Transverse colon (tissue), 4 donors: ENCODE measurements around the gene LMAN2L. TPM values are rescaled to one million over a fixed set of nuclear protein-coding genes. Genes with fewer than 3 reads are reported as not detected.

Experiments
- DNase-seq: peaks from one replicate; pipeline ENCODE4 v3.0.0-alpha.2; 2019
- H3K27ac ChIP-seq, 4 donors: fragments of 200-600 bp; sonication (generic); 2 replicates each; pipeline ENCODE4 v1.5.1; 2016 to 2018; ENCODE audit warnings: inconsistent platforms in 4 of 4
- H3K27me3 ChIP-seq: fragments of 200-600 bp; sonication (generic); 2 replicates; pipeline ENCODE4 v1.5.1; 2017; ENCODE audit warnings: inconsistent platforms
- H3K36me3 ChIP-seq, 4 donors: fragments of 200-600 bp; sonication (generic); 2 replicates each; pipeline ENCODE4 v1.5.1; 2017 to 2019; ENCODE audit warnings: inconsistent platforms in 4 of 4
- H3K4me1 ChIP-seq, 4 donors: fragments of 200-600 bp; sonication (generic); 2 replicates each; pipeline ENCODE4 v1.5.1; 2017 to 2020; ENCODE audit warnings: inconsistent platforms in 4 of 4
- H3K4me3 ChIP-seq, 4 donors: fragments of 200-600 bp; sonication (generic); 1 replicate in 1 of 4; 2 replicates in 3 of 4; pipeline versions ENCODE4 v1.5.1 to v1.6.1; 2017 to 2019; ENCODE audit warnings: inconsistent platforms in 4 of 4
- H3K9me3 ChIP-seq, 2 donors: fragments of 200-600 bp; sonication (generic); 2 replicates each; pipeline ENCODE4 v1.5.1; 2017 to 2019; ENCODE audit warnings: inconsistent platforms in 2 of 2
- EP300 ChIP-seq: sonication (generic); formaldehyde crosslinking; IDR thresholded peaks from one replicate; pipeline ENCODE4 v1.6.1; 2017; ENCODE audit warnings: antibody characterized with exemption, low read depth
- POLR2A ChIP-seq: fragments of 450-650 bp; IDR thresholded peaks from one replicate; pipeline ENCODE4 v1.6.1; 2016; ENCODE audit warnings: antibody characterized with exemption, mild to moderate bottlenecking, moderate library complexity
- POLR2AphosphoS5 ChIP-seq, 3 donors: sonication (generic); formaldehyde crosslinking; IDR thresholded peaks; one replicate each; pipeline ENCODE4 v1.6.1; 2016; ENCODE audit warnings: antibody characterized with exemption in 3 of 3
- WGBS, 2 donors: methylation state at CpG; one replicate each; pipeline ENCODE4 v1.1.5; 2018; ENCODE audit warnings: low coverage in 1 of 2; 5-methylcytosine and 5-hydroxymethylcytosine counted together
- in situ Hi-C, 4 donors: fragments of 200-750 bp; cut with MboI; loops; one replicate each; pipeline versions ENCODE4 v1.15.0 to v1.15.1; 2017; ENCODE audit warnings: low sequenced_read_pairs in 3 of 4, low pct_ligation_motif_present in 1 of 4, low pct_unique_long_range_greater_than_20kb in 1 of 4
- intact Hi-C: fragments of 100-400 bp; cut with DNase I; formaldehyde crosslinking; loops from one replicate; pipeline ENCODE4 v1.15.1; 2023; ENCODE audit warnings: low total_unique reads
- total RNA-seq, 4 donors: library from RNA; depleted of rRNA; stranded (reverse); fragments of >200 nt; gene quantifications; one replicate each; pipeline ENCODE4 v1.1.0, GENCODE V29; 2016
- TF ChIP-seq, protein P1 (sequence below), 5 experiments: fragments of 200-600 bp in 3 of 5; fragments of 450-650 bp in 2 of 5; sonication (generic) in 3 of 5; IDR thresholded peaks; 1 replicate in 2 of 5; 2 replicates in 3 of 5; pipeline ENCODE4 v1.5.1; 2016 to 2017; ENCODE audit warnings: antibody characterized with exemption in 5 of 5, inconsistent platforms in 3 of 5, mild to moderate bottlenecking in 2 of 5, moderate library complexity in 1 of 5

The LMAN2L gene
- total RNA-seq, 4 donors from 2014 or later, result 16.7 to 27.3 (median 19.0) TPM

DNA sequence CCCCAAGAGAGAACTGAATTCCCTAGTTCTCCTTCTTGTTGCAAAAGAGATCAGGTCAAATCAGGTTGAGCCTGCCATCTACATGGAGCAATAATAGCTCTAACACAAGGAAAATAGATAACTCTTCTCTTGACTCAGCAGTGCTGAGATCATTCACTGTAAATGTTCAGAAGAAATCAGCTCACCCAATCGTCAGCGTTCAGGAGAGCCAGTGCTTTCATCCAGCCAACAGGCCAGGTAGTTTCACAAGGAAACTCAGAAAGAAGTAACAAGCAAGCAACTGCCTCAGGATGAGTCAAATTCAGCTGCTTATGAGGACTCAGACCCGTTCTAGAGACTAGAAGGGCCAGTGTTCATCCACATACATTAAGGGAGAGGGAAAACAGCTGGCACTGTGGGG, 5.9 kb downstream of the LMAN2L start:
- Histone ChIP-seq H3K4me1 (peaks cover 4 to 22% (median 11%) of the 10 kb centered on the region in 4 donors), H3K27ac (no peak overlapping the region), H3K27me3 (no peaks in the 10 kb centered on the region), H3K9me3 (no peaks in the 10 kb centered on the region), H3K4me3 (no peak overlapping the region), H3K36me3 (peaks cover 0 to 51% (median 18%) of the 10 kb centered on the region in 4 donors)
- TF ChIP-seq POLR2AphosphoS5 (IDR thresholded peaks at IDR 0.05) (no peak), EP300 (no peak), POLR2A (no peak)
- TF ChIP-seq, protein P1, sequence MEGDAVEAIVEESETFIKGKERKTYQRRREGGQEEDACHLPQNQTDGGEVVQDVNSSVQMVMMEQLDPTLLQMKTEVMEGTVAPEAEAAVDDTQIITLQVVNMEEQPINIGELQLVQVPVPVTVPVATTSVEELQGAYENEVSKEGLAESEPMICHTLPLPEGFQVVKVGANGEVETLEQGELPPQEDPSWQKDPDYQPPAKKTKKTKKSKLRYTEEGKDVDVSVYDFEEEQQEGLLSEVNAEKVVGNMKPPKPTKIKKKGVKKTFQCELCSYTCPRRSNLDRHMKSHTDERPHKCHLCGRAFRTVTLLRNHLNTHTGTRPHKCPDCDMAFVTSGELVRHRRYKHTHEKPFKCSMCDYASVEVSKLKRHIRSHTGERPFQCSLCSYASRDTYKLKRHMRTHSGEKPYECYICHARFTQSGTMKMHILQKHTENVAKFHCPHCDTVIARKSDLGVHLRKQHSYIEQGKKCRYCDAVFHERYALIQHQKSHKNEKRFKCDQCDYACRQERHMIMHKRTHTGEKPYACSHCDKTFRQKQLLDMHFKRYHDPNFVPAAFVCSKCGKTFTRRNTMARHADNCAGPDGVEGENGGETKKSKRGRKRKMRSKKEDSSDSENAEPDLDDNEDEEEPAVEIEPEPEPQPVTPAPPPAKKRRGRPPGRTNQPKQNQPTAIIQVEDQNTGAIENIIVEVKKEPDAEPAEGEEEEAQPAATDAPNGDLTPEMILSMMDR (IDR thresholded peaks at IDR 0.05), result no peak
- in situ Hi-C loops, result no loop called here
- intact Hi-C loops, result no loop called here
- WGBS, 2 donors, result 38 to 79% methylated on average over 1 to 3 of the region's 3 CpGs
- DNase-seq, result no peak

DNA sequence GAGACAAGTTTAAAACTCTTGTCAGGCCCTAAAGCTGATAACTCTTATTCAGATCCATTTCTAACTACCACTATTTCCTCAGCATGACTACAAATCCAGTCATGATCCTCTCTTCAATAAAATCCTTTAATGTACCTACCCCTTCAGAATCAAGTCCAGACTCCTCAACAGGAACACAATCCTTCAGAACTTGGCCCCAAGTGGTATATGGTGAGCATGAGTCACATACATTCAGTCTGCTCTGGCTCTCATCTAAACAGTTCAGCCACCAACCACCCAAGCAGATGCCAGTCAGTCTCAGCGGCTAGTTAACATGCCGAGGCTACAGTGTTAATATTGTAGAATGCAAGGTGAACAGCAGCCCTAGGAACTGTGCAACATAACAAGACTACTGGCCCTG, 9.7 kb downstream of the LMAN2L start:
- intact Hi-C loops, result no loop called here
- peaks cover 0 to 70% (median 33%) of the 10 kb centered on the region in 4 donors for H3K36me3 ChIP-seq
- in situ Hi-C loops, result no loop called here

DNA sequence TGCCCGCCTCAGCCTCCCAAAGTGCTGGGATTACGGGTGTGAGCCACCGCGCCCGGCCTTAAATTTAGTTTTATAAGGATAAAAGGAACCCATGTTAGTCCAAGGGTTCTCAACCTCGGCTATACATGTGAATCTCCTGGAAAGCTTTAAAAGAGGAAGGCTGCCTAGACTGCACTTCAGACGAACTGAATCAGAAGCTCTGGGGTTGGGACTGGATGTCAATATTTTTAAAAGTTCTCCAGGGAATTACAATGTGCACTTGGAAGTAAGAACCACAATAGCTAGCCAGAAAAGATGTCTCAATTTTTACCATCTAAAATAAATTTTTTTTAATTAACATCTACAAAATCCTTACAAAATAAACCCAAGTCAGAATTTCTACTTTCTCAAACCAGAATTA, 10.1 kb downstream of the LMAN2L start:
- DNase-seq, result no peak
- H3K4me3 ChIP-seq, result no peak overlapping the region
- WGBS, 2 donors, result 83 to 91% methylated on average over 2 to 7 of the region's 7 CpGs
- intact Hi-C loops, result no loop called here
- no peaks in the 10 kb centered on the region for H3K9me3 ChIP-seq
- no peaks in the 10 kb centered on the region for H3K4me1 ChIP-seq
- H3K36me3 ChIP-seq, result peaks cover 0 to 68% (median 33%) of the 10 kb centered on the region in 4 donors
- TF ChIP-seq, protein P1 (IDR thresholded peaks at IDR 0.05), result no peak
- TF ChIP-seq EP300 (no peak), POLR2A (no peak), POLR2AphosphoS5 (IDR thresholded peaks at IDR 0.05) (no peak)
- in situ Hi-C loops, result no loop called here
- H3K27ac ChIP-seq, result no peak overlapping the region
- H3K27me3 ChIP-seq, result no peaks in the 10 kb centered on the region

More for the DNA sequence above, 9.7 kb downstream of the LMAN2L start:
- Histone ChIP-seq H3K9me3 (no peaks in the 10 kb centered on the region), H3K27me3 (no peaks in the 10 kb centered on the region), H3K4me3 (no peak overlapping the region), H3K4me1 (peaks cover 0 to 5% (median 0%) of the 10 kb centered on the region in 4 donors), H3K27ac (no peak overlapping the region)
- WGBS, 2 donors, result 100% methylated on average over 2 of the region's 2 CpGs
- TF ChIP-seq, protein P1 (IDR thresholded peaks at IDR 0.05), result no peak
- TF ChIP-seq POLR2AphosphoS5 (IDR thresholded peaks at IDR 0.05) (no peak), EP300 (no peak), POLR2A (no peak)
- DNase-seq, result no peak

DNA sequence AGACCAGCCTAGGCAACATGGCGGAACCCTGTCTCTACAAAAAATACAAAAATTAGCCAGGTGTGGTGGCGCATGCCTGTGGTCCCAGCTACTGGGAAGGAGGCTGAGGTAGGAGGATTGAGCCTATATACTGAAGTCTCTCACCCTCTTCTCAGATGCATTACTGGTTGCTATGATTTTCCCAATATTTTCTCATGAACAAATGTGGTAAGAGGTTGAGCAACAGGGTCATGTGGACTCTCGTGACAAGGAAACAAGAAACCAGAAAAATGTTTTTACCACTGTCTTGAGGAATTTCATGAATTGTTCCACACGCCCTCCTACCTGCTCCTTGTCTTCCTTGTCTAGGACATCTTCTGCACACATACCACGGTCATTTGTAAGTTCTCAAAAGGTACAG, 12.4 kb downstream of the LMAN2L start:
- intact Hi-C loops, result no loop called here
- WGBS, 2 donors, result 88 to 91% methylated on average over 5 of the region's 5 CpGs
- DNase-seq, result no peak

More for the DNA sequence above, 12.4 kb downstream of the LMAN2L start:
- Histone ChIP-seq H3K27ac (no peak overlapping the region), H3K27me3 (no peaks in the 10 kb centered on the region), H3K36me3 (peaks cover 0 to 48% (median 23%) of the 10 kb centered on the region in 4 donors), H3K4me3 (no peak overlapping the region), H3K9me3 (no peaks in the 10 kb centered on the region), H3K4me1 (no peaks in the 10 kb centered on the region)
- TF ChIP-seq EP300 (no peak), POLR2AphosphoS5 (IDR thresholded peaks at IDR 0.05) (no peak), POLR2A (no peak)
- TF ChIP-seq, protein P1 (IDR thresholded peaks at IDR 0.05), result no peak
- in situ Hi-C loops, result no loop called here
